Esophagus muscularis mucosa (tissue), 4 donors: Measurements from ENCODE around the gene KMO. TPM values are rescaled to one million over a fixed set of nuclear protein-coding genes. Genes with fewer than 3 reads are reported as not detected.

Source experiments
- DNase-seq: peaks from one replicate; pipeline ENCODE4 v3.0.0-alpha.2; 2017; ENCODE audit errors: extremely low spot score
- H3K27ac ChIP-seq, 4 donors: fragments of 200-600 bp; sonication (generic); replicated peaks in 1 of 4; 1 replicate in 3 of 4; 2 replicates in 1 of 4; pipeline ENCODE4 v1.5.1; 2016 to 2019; ENCODE audit warnings: mild to moderate bottlenecking in 1 of 4
- H3K27me3 ChIP-seq, 4 donors: fragments of 200-600 bp; sonication (generic); one replicate each; pipeline versions ENCODE4 v1.5.1 to v1.6.0; 2016 to 2019
- H3K36me3 ChIP-seq, 4 donors: fragments of 200-600 bp; sonication (generic); one replicate each; pipeline ENCODE4 v1.5.1; 2016 to 2019
- H3K4me1 ChIP-seq, 4 donors: fragments of 200-600 bp; sonication (generic); one replicate each; pipeline ENCODE4 v1.5.1; 2016 to 2019
- H3K4me3 ChIP-seq, 4 donors: fragments of 200-600 bp; sonication (generic); 1 replicate in 2 of 4; 2 replicates in 2 of 4; pipeline ENCODE4 v1.5.1; 2016 to 2019; ENCODE audit warnings: mild to moderate bottlenecking in 4 of 4, moderate library complexity in 1 of 4
- H3K9me3 ChIP-seq, 4 donors: fragments of 200-600 bp; sonication (generic); 1 replicate in 3 of 4; 2 replicates in 1 of 4; pipeline ENCODE4 v1.5.1; 2016 to 2019
- CTCF ChIP-seq, 3 experiments: fragments of 200-600 bp in 2 of 3; fragments of 450-650 bp in 1 of 3; sonication (generic) in 2 of 3; IDR thresholded peaks; one replicate each; pipeline ENCODE4 v1.5.1; 2017 to 2019; ENCODE audit warnings: antibody characterized with exemption in 3 of 3, mild to moderate bottlenecking in 2 of 3, moderate library complexity in 1 of 3
- EP300 ChIP-seq: sonication (generic); formaldehyde crosslinking; IDR thresholded peaks from one replicate; pipeline ENCODE4 v1.6.1; 2017; ENCODE audit warnings: antibody characterized with exemption
- POLR2A ChIP-seq: fragments of 450-650 bp; IDR thresholded peaks from one replicate; pipeline ENCODE4 v1.6.1; 2017; ENCODE audit warnings: antibody characterized with exemption, moderate library complexity, mild to moderate bottlenecking, low read depth
- POLR2AphosphoS5 ChIP-seq, 2 donors: sonication (generic); formaldehyde crosslinking; IDR thresholded peaks; one replicate each; pipeline ENCODE4 v1.6.1; 2017; ENCODE audit warnings: antibody characterized with exemption in 2 of 2
- WGBS: methylation state at CpG from one replicate; pipeline ENCODE4 v1.1.5; 2018; 5-methylcytosine and 5-hydroxymethylcytosine counted together
- intact Hi-C: fragments of 100-400 bp; cut with DNase I; formaldehyde crosslinking; loops from one replicate; pipeline ENCODE4 v1.15.1; 2023
- total RNA-seq, 4 donors: library from RNA; depleted of rRNA; stranded (reverse); fragments of >200 nt; gene quantifications; one replicate each; pipeline versions ENCODE4 v1.1.0 to v1.2.1, GENCODE V29; 2016

Gene KMO
- total RNA-seq, 4 donors from 2014 or later = 0.29 to 0.83 (median 0.42) TPM; not detected in 1

- no peak overlapping the region for H3K4me3 ChIP-seq
- DNase-seq = no peak
- intact Hi-C loops = no loop called here
- no peaks in the 10 kb centered on the region for H3K9me3 ChIP-seq
- WGBS = 73% methylated on average over 9 of the region's 9 CpGs
- no peaks in the 10 kb centered on the region for H3K27me3 ChIP-seq
- TF ChIP-seq CTCF (IDR thresholded peaks at IDR 0.05) = no peak
- no peak for TF ChIP-seq POLR2A
- TF ChIP-seq POLR2AphosphoS5 (IDR thresholded peaks at IDR 0.05) = no peak
- TF ChIP-seq EP300 = no peak
- H3K27ac ChIP-seq = no peak overlapping the region
- no peaks in the 10 kb centered on the region for H3K4me1 ChIP-seq
- H3K36me3 ChIP-seq = no peaks in the 10 kb centered on the region
These were observed 73.1 kb downstream of the KMO start for GRCh38 chr1:241605146-241605805.

GRCh38 chr1:241606544-241606943, 74.4 kb downstream of the KMO start:
- 75% methylated on average over 5 of the region's 5 CpGs for WGBS
- Histone ChIP-seq H3K4me3 (no peak overlapping the region), H3K27ac (no peak overlapping the region), H3K36me3 (no peaks in the 10 kb centered on the region), H3K9me3 (no peaks in the 10 kb centered on the region), H3K27me3 (no peaks in the 10 kb centered on the region), H3K4me1 (peaks cover 0 to 4% (median 0%) of the 10 kb centered on the region in 4 donors)
- intact Hi-C loops = no loop called here
- DNase-seq = no peak
- no peak for TF ChIP-seq POLR2A

- Histone ChIP-seq H3K27ac (no peak overlapping the region), H3K36me3 (no peaks in the 10 kb centered on the region), H3K4me3 (no peak overlapping the region), H3K27me3 (no peaks in the 10 kb centered on the region), H3K4me1 (peaks cover 0 to 4% (median 0%) of the 10 kb centered on the region in 4 donors), H3K9me3 (no peaks in the 10 kb centered on the region)
- intact Hi-C loops = no loop called here
- TF ChIP-seq POLR2AphosphoS5 (IDR thresholded peaks at IDR 0.05) = no peak
- no peak for TF ChIP-seq CTCF (IDR thresholded peaks at IDR 0.05)
- TF ChIP-seq POLR2A = no peak
- no peak for TF ChIP-seq EP300
- DNase-seq = no peak
These were observed 75.3 kb downstream of the KMO start for GRCh38 chr1:241607497-241607896.

- H3K4me1 ChIP-seq = peaks cover 0 to 4% (median 0%) of the 10 kb centered on the region in 4 donors
- H3K36me3 ChIP-seq = no peaks in the 10 kb centered on the region
- no peak overlapping the region for H3K27ac ChIP-seq
- intact Hi-C loops = no loop called here
- WGBS = 40% methylated on average over 3 of the region's 3 CpGs
- no peaks in the 10 kb centered on the region for H3K9me3 ChIP-seq
- DNase-seq = no peak
- H3K4me3 ChIP-seq = no peak overlapping the region
- TF ChIP-seq POLR2A (no peak), EP300 (no peak), CTCF (IDR thresholded peaks at IDR 0.05) (no peak), POLR2AphosphoS5 (IDR thresholded peaks at IDR 0.05) (no peak)
- no peaks in the 10 kb centered on the region for H3K27me3 ChIP-seq
These were observed 76.3 kb downstream of the KMO start for GRCh38 chr1:241608379-241609033.

GRCh38 chr1:241610056-241610815, 78.1 kb downstream of the KMO start:
- WGBS = 47% methylated on average over 8 of the region's 8 CpGs
- Histone ChIP-seq H3K36me3 (no peaks in the 10 kb centered on the region), H3K27ac (no peak overlapping the region), H3K4me3 (no peak overlapping the region), H3K27me3 (no peaks in the 10 kb centered on the region), H3K9me3 (no peaks in the 10 kb centered on the region), H3K4me1 (peaks cover 0 to 4% (median 0%) of the 10 kb centered on the region in 4 donors)
- intact Hi-C loops = loop anchor here (5.0 to 10.0 kb wide), 2 partner anchors 235 to 387 kb away; partner anchors contain the start of genes EXO1 and MAP1LC3C
- TF ChIP-seq POLR2AphosphoS5 (IDR thresholded peaks at IDR 0.05) (no peak), POLR2A (no peak), EP300 (no peak), CTCF (IDR thresholded peaks at IDR 0.05) (no peak)
- DNase-seq = no peak
